ENCODE measurements around the gene CIROP. TPM values are rescaled to one million over a fixed set of nuclear protein-coding genes. Genes with fewer than 3 reads are reported as not detected.

Gene CIROP
- total and polyA plus RNA-seq, 9 of the 15 experiments (the other 6 are each of a cell fraction or from before 2014, with no cell fraction given) = not detected

GRCh38 chr14:23120541-23121251 is 15.9 kb upstream of the CIROP start (continued):
- TF ChIP-seq EGR1 (conservative IDR thresholded peaks at IDR 0.05) = no peak
- peak; percentile 33 for TF ChIP-seq ZFP36 (IDR thresholded peaks at IDR 0.05; ENCODE audit: low read depth, low read length, partially characterized antibody)
- no peak for TF ChIP-seq DIDO1 (tag; IDR thresholded peaks at IDR 0.05; ENCODE audit: low read depth)
- TF ChIP-seq ELF1 (tag; IDR thresholded peaks at IDR 0.05) = no peak
- TF ChIP-seq EHMT2 (IDR thresholded peaks at IDR 0.05) = no peak
- TF ChIP-seq KLF1 (tag; IDR thresholded peaks at IDR 0.05) = no peak
- TF ChIP-seq ZNF668 (CRISPR knock-in tag; IDR thresholded peaks at IDR 0.05) = no peak
- TF ChIP-seq ZBTB49 (CRISPR knock-in tag; IDR thresholded peaks at IDR 0.05; ENCODE audit: borderline replicate concordance) = no peak
- TF ChIP-seq ZBTB1 (CRISPR knock-in tag; IDR thresholded peaks at IDR 0.05; ENCODE audit: borderline replicate concordance, low read depth) = no peak
- peak; percentile 50; the same call in 1 of the 2 replicates for TF ChIP-seq VEZF1 (CRISPR knock-in tag; IDR thresholded peaks at IDR 0.05)
- TF ChIP-seq E2F3 (CRISPR knock-in tag; IDR thresholded peaks at IDR 0.05) = no peak
- TF ChIP-seq PTBP1 (IDR thresholded peaks at IDR 0.05; ENCODE audit: low read depth, low read length) = 0 out of 2 replicates have a peak, but pooled peaks have one; percentile 72
- no peak for TF ChIP-seq ZNF407 (IDR thresholded peaks at IDR 0.05; ENCODE audit: low read depth)
- TF ChIP-seq TFAM (CRISPR knock-in tag; conservative IDR thresholded peaks at IDR 0.05) = no peak
- no peak for TF ChIP-seq ZNF57 (CRISPR knock-in tag; IDR thresholded peaks at IDR 0.05)
- TF ChIP-seq MIER1 (IDR thresholded peaks at IDR 0.05; ENCODE audit: low read depth) = no peak
- peak; percentile 75; the same call in 1 of the 2 replicates for TF ChIP-seq NBN (IDR thresholded peaks at IDR 0.05; ENCODE audit: low read depth)

Measured in K562 (cell line).